Hepatocyte (in vitro differentiated cells): ENCODE results near the gene PDCD4. TPM values are rescaled to one million over a fixed set of nuclear protein-coding genes. Genes with fewer than 3 reads are reported as not detected.
A peak's percentile ranks its signal among the peaks of the same experiment; 100 is the strongest.

Experiments used
- DNase-seq: peaks from one replicate; pipeline ENCODE4 v3.0.0-alpha.2; 2016; ENCODE audit warnings: low spot score
- H2AFZ ChIP-seq: fragments of 200-600 bp; sonication (generic); 2 replicates; pipeline ENCODE4 v1.6.0; 2016; ENCODE audit warnings: antibody characterized with exemption, mild to moderate bottlenecking
- H3K27ac ChIP-seq: fragments of 200-600 bp; sonication (generic); 2 replicates; pipeline ENCODE4 v1.5.1; 2016; ENCODE audit warnings: mild to moderate bottlenecking
- H3K27me3 ChIP-seq: fragments of 200-600 bp; sonication (generic); 2 replicates; pipeline ENCODE4 v1.6.1; 2016
- H3K36me3 ChIP-seq: fragments of 200-600 bp; sonication (generic); replicated peaks from 2 replicates; pipeline ENCODE4 v1.5.1; 2016; ENCODE audit warnings: low read depth; ENCODE audit not compliant: insufficient read depth
- H3K4me1 ChIP-seq: fragments of 200-600 bp; sonication (generic); 2 replicates; pipeline ENCODE4 v1.5.1; 2016; ENCODE audit warnings: mild to moderate bottlenecking, moderate library complexity; ENCODE audit not compliant: insufficient read depth
- H3K4me2 ChIP-seq: fragments of 200-600 bp; sonication (generic); 2 replicates; pipeline ENCODE4 v1.6.0; 2016
- H3K4me3 ChIP-seq: fragments of 200-600 bp; sonication (generic); 2 replicates; pipeline ENCODE4 v1.5.1; 2016; ENCODE audit warnings: mild to moderate bottlenecking
- H3K79me2 ChIP-seq: fragments of 200-600 bp; sonication (generic); 2 replicates; pipeline ENCODE4 v1.6.0; 2017; ENCODE audit warnings: mild to moderate bottlenecking
- H3K9me2 ChIP-seq: fragments of 200-600 bp; sonication (generic); replicated peaks from 2 replicates; pipeline ENCODE4 v1.6.0; 2017; ENCODE audit warnings: mild to moderate bottlenecking; ENCODE audit not compliant: insufficient read depth
- H3K9me3 ChIP-seq: fragments of 200-600 bp; sonication (generic); 2 replicates; pipeline ENCODE4 v1.5.1; 2016; ENCODE audit warnings: low read depth, mild to moderate bottlenecking
- H4K20me1 ChIP-seq: fragments of 200-600 bp; sonication (generic); 2 replicates; pipeline ENCODE4 v1.6.0; 2016; ENCODE audit warnings: mild to moderate bottlenecking; ENCODE audit not compliant: insufficient read depth, poor library complexity, severe bottlenecking
- EZH2 ChIP-seq: fragments of 200-600 bp; sonication (generic); IDR thresholded peaks from 2 replicates; pipeline ENCODE4 v1.6.1; 2016; ENCODE audit warnings: antibody characterized with exemption, mild to moderate bottlenecking, borderline replicate concordance
- EZH2phosphoT487 ChIP-seq: fragments of 200-600 bp; sonication (generic); IDR thresholded peaks from one replicate; pipeline ENCODE4 v1.6.1; 2018; ENCODE audit warnings: antibody characterized with exemption, mild to moderate bottlenecking, low read depth, moderate library complexity; ENCODE audit not compliant: unreplicated experiment, severe bottlenecking
- WGBS: methylation state at CpG from one replicate; pipeline ENCODE4 v1.1.6; 2016; ENCODE audit warnings: low lambda C conversion rate; ENCODE audit errors: missing lambda C conversion rate; 5-methylcytosine and 5-hydroxymethylcytosine counted together
- polyA plus RNA-seq: library from polyadenylated mRNA; unstranded; fragments of >200 nt; fragmentation: Nextera tagmentation; extraction: Ambion mirVana; gene quantifications from 2 replicates; pipeline ENCODE4 v1.2.1, GENCODE V29; 2016
- total RNA-seq: library from RNA; depleted of rRNA; stranded (reverse); fragments of >200 nt; gene quantifications from 2 replicates; pipeline ENCODE4 v1.2.3, GENCODE V29; 2014
- TF ChIP-seq, protein P1 (sequence below): fragments of 200-600 bp; sonication (generic); IDR thresholded peaks from 2 replicates; pipeline ENCODE4 v1.5.1; 2016; ENCODE audit warnings: antibody characterized with exemption, mild to moderate bottlenecking; ENCODE audit not compliant: poor library complexity

Gene PDCD4
- total and polyA plus RNA-seq, 2 experiments from 2014 or later, result 315 to 791 TPM

DNA sequence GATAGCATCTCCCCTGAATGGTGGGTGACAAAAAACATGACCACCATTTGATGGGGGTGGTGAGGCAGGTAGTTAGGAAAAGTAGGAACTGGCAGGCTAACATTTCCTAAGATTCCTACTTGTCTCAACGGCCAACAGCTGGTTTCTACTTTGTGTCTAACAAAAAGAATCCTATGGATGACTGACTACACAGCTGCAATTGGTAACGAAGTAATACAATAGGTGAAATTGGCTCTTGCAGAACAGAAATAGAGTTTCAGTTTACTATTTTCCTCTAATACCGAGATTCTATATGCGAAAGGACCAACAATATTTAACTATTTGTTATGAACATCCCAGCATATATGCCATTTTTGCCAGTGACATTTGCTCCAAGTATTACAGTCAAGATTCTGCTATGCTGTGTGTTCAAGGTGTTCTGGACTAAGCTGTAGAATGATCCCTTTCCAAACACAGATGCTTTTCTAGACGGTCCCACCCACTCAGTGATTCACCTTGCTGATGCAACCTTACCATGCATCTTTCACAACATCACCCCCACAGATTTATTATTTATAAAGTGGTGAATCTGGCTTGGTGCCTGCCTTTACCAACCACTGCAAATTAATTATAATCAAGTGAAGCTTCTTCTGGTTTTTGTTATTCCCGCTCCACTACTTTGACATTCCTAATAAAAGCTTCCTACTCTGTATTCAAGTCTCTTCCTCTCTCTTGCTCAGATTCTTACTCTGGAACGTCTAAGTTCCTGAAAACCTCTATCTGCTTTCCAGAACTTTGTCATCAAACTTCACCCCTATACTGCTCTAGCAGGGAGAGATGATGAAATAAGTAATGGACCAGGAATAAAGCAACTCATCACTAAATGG is 30.5 kb downstream of the PDCD4 start:
- no peaks in the 10 kb centered on the region for H3K79me2 ChIP-seq
- peaks cover 7% of the 10 kb centered on the region for H4K20me1 ChIP-seq
- H3K9me3 ChIP-seq, result no peaks in the 10 kb centered on the region
- no peak overlapping the region for H2AFZ ChIP-seq
- H3K4me3 ChIP-seq, result no peak overlapping the region
- 85% methylated on average over 7 of the region's 7 CpGs for WGBS
- no peaks in the 10 kb centered on the region for H3K36me3 ChIP-seq
- no peaks in the 10 kb centered on the region for H3K27me3 ChIP-seq
- H3K4me2 ChIP-seq, result no peak overlapping the region
- no peaks in the 10 kb centered on the region for H3K9me2 ChIP-seq
- peak overlapping the region; percentile 24 for H3K27ac ChIP-seq
- no peak for TF ChIP-seq EZH2
- TF ChIP-seq, protein P1, sequence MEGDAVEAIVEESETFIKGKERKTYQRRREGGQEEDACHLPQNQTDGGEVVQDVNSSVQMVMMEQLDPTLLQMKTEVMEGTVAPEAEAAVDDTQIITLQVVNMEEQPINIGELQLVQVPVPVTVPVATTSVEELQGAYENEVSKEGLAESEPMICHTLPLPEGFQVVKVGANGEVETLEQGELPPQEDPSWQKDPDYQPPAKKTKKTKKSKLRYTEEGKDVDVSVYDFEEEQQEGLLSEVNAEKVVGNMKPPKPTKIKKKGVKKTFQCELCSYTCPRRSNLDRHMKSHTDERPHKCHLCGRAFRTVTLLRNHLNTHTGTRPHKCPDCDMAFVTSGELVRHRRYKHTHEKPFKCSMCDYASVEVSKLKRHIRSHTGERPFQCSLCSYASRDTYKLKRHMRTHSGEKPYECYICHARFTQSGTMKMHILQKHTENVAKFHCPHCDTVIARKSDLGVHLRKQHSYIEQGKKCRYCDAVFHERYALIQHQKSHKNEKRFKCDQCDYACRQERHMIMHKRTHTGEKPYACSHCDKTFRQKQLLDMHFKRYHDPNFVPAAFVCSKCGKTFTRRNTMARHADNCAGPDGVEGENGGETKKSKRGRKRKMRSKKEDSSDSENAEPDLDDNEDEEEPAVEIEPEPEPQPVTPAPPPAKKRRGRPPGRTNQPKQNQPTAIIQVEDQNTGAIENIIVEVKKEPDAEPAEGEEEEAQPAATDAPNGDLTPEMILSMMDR, result no peak
- no peak for TF ChIP-seq EZH2phosphoT487
- peak; percentile 52 for DNase-seq
- H3K4me1 ChIP-seq, result peaks cover 2% of the 10 kb centered on the region

DNA sequence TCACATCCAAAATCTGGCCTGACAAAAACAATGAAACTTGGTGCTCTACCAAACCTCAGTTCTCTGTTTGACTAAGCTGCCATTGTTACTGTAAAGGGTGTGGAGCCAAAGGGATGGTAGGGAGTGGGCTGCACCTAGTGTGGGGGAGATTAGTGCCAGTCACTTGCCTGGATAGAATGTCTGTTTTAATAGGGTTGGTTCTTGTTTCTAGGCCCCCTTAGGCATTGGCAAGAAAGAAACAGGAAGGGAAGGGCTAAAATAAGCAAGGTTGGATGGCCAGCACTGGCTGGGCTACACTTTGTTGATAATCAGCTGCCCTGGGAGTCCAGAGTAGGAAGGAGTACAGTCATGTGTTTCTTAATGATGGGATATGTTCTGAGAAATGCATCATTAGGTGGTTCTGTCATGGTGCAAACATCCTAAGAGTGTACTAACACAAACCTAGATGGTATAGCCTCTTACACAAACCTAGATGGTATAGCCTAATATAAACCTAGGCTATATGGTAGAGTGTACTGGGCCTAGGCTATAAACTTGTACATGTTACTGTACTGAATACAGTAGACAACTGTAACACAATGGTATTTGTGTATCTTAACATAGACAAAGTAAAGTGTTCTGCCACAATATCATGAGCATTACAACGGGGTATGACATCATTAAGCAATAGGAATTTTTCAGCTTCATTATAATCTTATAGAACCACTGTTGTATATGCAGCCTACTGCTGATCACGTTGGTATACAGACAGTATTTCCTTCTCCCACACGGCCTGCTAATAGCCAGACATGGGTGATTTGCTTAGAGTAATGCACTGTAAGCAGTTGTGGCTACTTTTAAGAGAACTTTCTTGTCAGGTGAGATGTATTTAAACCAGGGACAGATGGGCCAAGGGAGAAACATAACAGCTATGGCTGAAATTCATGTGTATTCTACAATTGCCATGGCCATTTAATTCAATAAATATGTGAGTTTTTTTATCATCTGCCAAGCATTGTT is 31.9 kb downstream of the PDCD4 start:
- no peaks in the 10 kb centered on the region for H4K20me1 ChIP-seq
- no peak overlapping the region for H3K4me2 ChIP-seq
- no peak overlapping the region for H2AFZ ChIP-seq
- H3K27ac ChIP-seq, result peak overlapping the region; percentile 16
- no peak for DNase-seq
- no peaks in the 10 kb centered on the region for H3K9me3 ChIP-seq
- H3K9me2 ChIP-seq, result no peaks in the 10 kb centered on the region
- H3K79me2 ChIP-seq, result no peaks in the 10 kb centered on the region
- H3K36me3 ChIP-seq, result no peaks in the 10 kb centered on the region
- H3K4me3 ChIP-seq, result no peak overlapping the region
- TF ChIP-seq EZH2phosphoT487, result no peak
- no peak for TF ChIP-seq EZH2
- TF ChIP-seq, protein P1, result no peak
- H3K4me1 ChIP-seq, result no peaks in the 10 kb centered on the region
- WGBS, result 79% methylated on average over 3 of the region's 3 CpGs
- H3K27me3 ChIP-seq, result no peaks in the 10 kb centered on the region

DNA sequence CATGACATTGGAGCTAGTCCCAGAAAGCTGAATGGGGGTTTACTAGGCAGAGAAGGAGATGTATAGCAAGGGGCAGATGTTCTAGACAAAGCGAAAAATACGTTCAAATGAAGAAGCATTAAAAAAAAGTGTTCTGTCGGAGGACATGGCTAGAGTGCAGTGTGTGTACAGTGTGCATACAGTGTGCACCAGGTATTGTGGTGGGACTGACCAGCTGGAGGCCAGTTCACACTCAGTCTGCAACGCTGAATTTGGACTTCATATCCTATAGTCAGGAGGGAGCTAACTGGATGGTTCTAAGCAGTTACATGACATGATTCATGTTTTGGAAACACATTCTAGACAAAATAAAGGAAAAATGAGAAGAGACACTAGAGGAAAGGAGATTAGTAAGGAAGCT is 38.4 kb downstream of the PDCD4 start:
- H3K4me3 ChIP-seq, result no peak overlapping the region
- H3K4me2 ChIP-seq, result no peak overlapping the region
- no peak for TF ChIP-seq EZH2phosphoT487
- TF ChIP-seq EZH2, result no peak
- TF ChIP-seq, protein P1, result no peak
- H3K9me2 ChIP-seq, result no peaks in the 10 kb centered on the region
- no peaks in the 10 kb centered on the region for H4K20me1 ChIP-seq
- H3K27ac ChIP-seq, result no peak overlapping the region
- H3K27me3 ChIP-seq, result no peaks in the 10 kb centered on the region
- H3K36me3 ChIP-seq, result no peaks in the 10 kb centered on the region
- H2AFZ ChIP-seq, result no peak overlapping the region
- no peaks in the 10 kb centered on the region for H3K79me2 ChIP-seq
- H3K4me1 ChIP-seq, result no peaks in the 10 kb centered on the region
- no peaks in the 10 kb centered on the region for H3K9me3 ChIP-seq
- 92% methylated on average over 4 of the region's 4 CpGs for WGBS
- DNase-seq, result no peak
